Common myeloid progenitor, CD34-positive (primary cell): ENCODE results near the gene TGFBR3L.
"Not testable (repeated sequence)": the region's sequence is repeated elsewhere in the genome, so short reads cannot be mapped to it uniquely, and the experiment has no call there.

Source experiments
- CTCF ChIA-PET: fragments of 350-600 bp; sonication (Branson Sonifier 250); formaldehyde crosslinking; loops from one replicate; lab custom pipeline; 2021; ENCODE audit warnings: antibody characterized with exemption; lab: Charles Lee
- POLR2A ChIA-PET: fragments of 350-600 bp; sonication (Branson Sonifier 250); formaldehyde crosslinking; loops from one replicate; lab custom pipeline; 2021; ENCODE audit warnings: antibody characterized with exemption; lab: Charles Lee
- DNase-seq, 3 donors: peaks; one replicate each; pipeline versions ENCODE4 v3.0.0 to v3.0.0-alpha.2; 2013
- H3K27ac ChIP-seq, 2 experiments: 1 replicate in 1 of 2; 2 replicates in 1 of 2; pipeline ENCODE4 v1.7.0; 2013; ENCODE audit warnings: inconsistent platforms in 2 of 2, low read length in 2 of 2, mild to moderate bottlenecking in 2 of 2, low read depth in 1 of 2, moderate library complexity in 1 of 2; ENCODE audit not compliant: severe bottlenecking in 2 of 2, insufficient read depth in 1 of 2, poor library complexity in 1 of 2
- H3K27me3 ChIP-seq, 5 experiments: replicated peaks in 2 of 5; 1 replicate in 3 of 5; 2 replicates in 2 of 5; pipeline versions ENCODE4 v1.6.1 to v1.7.0; 2013; ENCODE audit warnings: low read length in 4 of 5, mild to moderate bottlenecking in 2 of 5, moderate library complexity in 2 of 5, inconsistent platforms in 1 of 5; ENCODE audit not compliant: insufficient read depth in 5 of 5, control insufficient read depth in 4 of 5
- H3K36me3 ChIP-seq, 4 experiments: 1 replicate in 2 of 4; 2 replicates in 2 of 4; pipeline versions ENCODE4 v1.6.1 to v1.7.0; 2013; ENCODE audit warnings: low read length in 3 of 4, control low read depth in 1 of 4, mild to moderate bottlenecking in 1 of 4; ENCODE audit not compliant: control insufficient read depth in 4 of 4, insufficient read depth in 4 of 4
- H3K4me1 ChIP-seq, 4 experiments: 1 replicate in 3 of 4; 2 replicates in 1 of 4; pipeline versions ENCODE4 v1.6.1 to v1.7.1; 2013; ENCODE audit warnings: low read length in 3 of 4, mild to moderate bottlenecking in 3 of 4, control low read depth in 1 of 4, inconsistent platforms in 1 of 4, moderate library complexity in 1 of 4; ENCODE audit not compliant: control insufficient read depth in 4 of 4, insufficient read depth in 4 of 4; ENCODE audit errors: control extremely low read depth in 1 of 4
- H3K4me3 ChIP-seq, 7 experiments: 1 replicate in 4 of 7; 2 replicates in 3 of 7; pipeline versions ENCODE4 v1.5.1 to v1.7.0; 2013; ENCODE audit warnings: mild to moderate bottlenecking in 7 of 7, low read length in 6 of 7, moderate library complexity in 6 of 7, inconsistent platforms in 2 of 7, low read depth in 2 of 7, control low read depth in 1 of 7; ENCODE audit not compliant: insufficient read depth in 4 of 7, control insufficient read depth in 1 of 7; ENCODE audit errors: extremely low read depth in 1 of 7
- H3K9me3 ChIP-seq, 5 experiments: 1 replicate in 4 of 5; 2 replicates in 1 of 5; pipeline versions ENCODE4 v1.6.1 to v1.7.1; 2013; ENCODE audit warnings: low read length in 4 of 5, mild to moderate bottlenecking in 2 of 5, inconsistent platforms in 1 of 5, low read depth in 1 of 5, moderate library complexity in 1 of 5; ENCODE audit not compliant: control insufficient read depth in 4 of 5, insufficient read depth in 2 of 5; ENCODE audit errors: control extremely low read depth in 1 of 5
- WGBS: methylation state at CpG from one replicate; pipeline ENCODE4 v1.1.5; 2013; ENCODE audit not compliant: insufficient coverage; 5-methylcytosine and 5-hydroxymethylcytosine counted together

Gene TGFBR3L

GRCh38 chr19:7959211-7959610 is 44.6 kb downstream of the TGFBR3L start:
- ChIA-PET POLR2A (interaction anchor here (2.0 kb wide), 1 partner anchor 16 kb away, joined by 5 read pairs; the partner anchor contains the start of gene TIMM44), CTCF (interaction anchor here (0.8 to 1.7 kb wide), 4 partner anchors 9 to 15 kb away, joined by 3 to 5 read pairs (median 4); partner anchors contain the start of gene TIMM44)
- no peaks in the 10 kb centered on the region for H3K9me3 ChIP-seq
- WGBS = 0% methylated on average over 5 of the region's 6 CpGs
- H3K27me3 ChIP-seq = no peaks in the 10 kb centered on the region
- H3K27ac ChIP-seq = peak overlapping the region; percentile 15 to 55
- peaks cover 3 to 54% (median 43%) of the 10 kb centered on the region in 4 experiments for H3K36me3 ChIP-seq
- H3K4me3 ChIP-seq = peak overlapping the region in 2 of 7 experiments; percentile 26 to 39
- H3K4me1 ChIP-seq = peaks cover 0 to 37% (median 17%) of the 10 kb centered on the region in 4 experiments
- DNase-seq = peak; percentile 25 to 75 (median 61)

- Histone ChIP-seq H3K36me3 (peaks cover 8 to 70% (median 57%) of the 10 kb centered on the region in 4 experiments), H3K4me1 (peaks cover 0 to 26% (median 17%) of the 10 kb centered on the region in 4 experiments)
- ChIA-PET CTCF (interaction anchor here (1.0 to 1.2 kb wide), 4 partner anchors 9 to 41 kb away, joined by 4 to 8 read pairs (median 4); no protein-coding TSS in a partner anchor), POLR2A (interaction anchor here (1.4 kb wide), 1 partner anchor 17 kb away, joined by 4 read pairs; no protein-coding TSS in a partner anchor)
- not testable (repeated sequence) for H3K9me3 ChIP-seq, H3K4me3 ChIP-seq, DNase-seq, H3K27me3 ChIP-seq, H3K27ac ChIP-seq
- 100% methylated on average over 2 of the region's 4 CpGs for WGBS
Observed at GRCh38 chr19:7961082-7961481, 46.5 kb downstream of the TGFBR3L start.

GRCh38 chr19:7961920-7962626 is 47.4 kb downstream of the TGFBR3L start:
- no peaks in the 10 kb centered on the region for H3K9me3 ChIP-seq
- no peak overlapping the region for H3K27ac ChIP-seq
- H3K4me1 ChIP-seq = peaks cover 0 to 25% (median 15%) of the 10 kb centered on the region in 4 experiments
- peaks cover 8 to 80% (median 65%) of the 10 kb centered on the region in 4 experiments for H3K36me3 ChIP-seq
- no peak for DNase-seq
- ChIA-PET CTCF (no interaction called here), POLR2A (no interaction called here)
- H3K4me3 ChIP-seq = no peak overlapping the region
- H3K27me3 ChIP-seq = no peaks in the 10 kb centered on the region
- 95% methylated on average over 7 of the region's 13 CpGs for WGBS

GRCh38 chr19:7962644-7963268 is 48.1 kb downstream of the TGFBR3L start:
- no peak overlapping the region for H3K4me3 ChIP-seq
- H3K9me3 ChIP-seq = no peaks in the 10 kb centered on the region
- peaks cover 12 to 81% (median 70%) of the 10 kb centered on the region in 4 experiments for H3K36me3 ChIP-seq
- DNase-seq = no peak
- POLR2A ChIA-PET = no interaction called here
- peaks cover 0 to 25% (median 15%) of the 10 kb centered on the region in 4 experiments for H3K4me1 ChIP-seq
- CTCF ChIA-PET = no interaction called here
- no peak overlapping the region for H3K27ac ChIP-seq
- no peaks in the 10 kb centered on the region for H3K27me3 ChIP-seq
- 97% methylated on average over 16 of the region's 22 CpGs for WGBS

GRCh38 chr19:7963566-7963965 is 48.9 kb downstream of the TGFBR3L start:
- no peak for DNase-seq
- ChIA-PET POLR2A (no interaction called here), CTCF (no interaction called here)
- 98% methylated on average over 22 of the region's 25 CpGs for WGBS
- Histone ChIP-seq H3K27me3 (no peaks in the 10 kb centered on the region), H3K36me3 (peaks cover 18 to 82% (median 68%) of the 10 kb centered on the region in 4 experiments), H3K27ac (no peak overlapping the region), H3K4me3 (no peak overlapping the region), H3K9me3 (no peaks in the 10 kb centered on the region), H3K4me1 (peaks cover 0 to 18% (median 12%) of the 10 kb centered on the region in 4 experiments)

GRCh38 chr19:7965259-7965841 is 50.7 kb downstream of the TGFBR3L start:
- POLR2A ChIA-PET = no interaction called here
- no peaks in the 10 kb centered on the region for H3K27me3 ChIP-seq
- no peak overlapping the region for H3K27ac ChIP-seq
- H3K4me1 ChIP-seq = peaks cover 0 to 1% (median under 1%) of the 10 kb centered on the region in 4 experiments
- CTCF ChIA-PET = interaction anchor here (1.2 to 1.8 kb wide), 2 partner anchors 20 to 21 kb away, joined by 3 to 4 read pairs; no protein-coding TSS in a partner anchor
- peaks cover 24 to 90% (median 75%) of the 10 kb centered on the region in 4 experiments for H3K36me3 ChIP-seq
- DNase-seq = no peak
- 91% methylated on average over 12 of the region's 12 CpGs for WGBS
- no peak overlapping the region for H3K4me3 ChIP-seq
- H3K9me3 ChIP-seq = no peaks in the 10 kb centered on the region
